Loucy (cell line): Measurements from ENCODE around the gene ARHGAP11A.
"Not testable (repeated sequence)": the region's sequence is repeated elsewhere in the genome, so short reads cannot be mapped to it uniquely, and the experiment has no call there.

ENCODE experiments used
- EZH2phosphoT487 ChIP-seq: fragments of 200-600 bp; IDR thresholded peaks from 2 replicates; pipeline ENCODE4 v1.6.1; 2018; ENCODE audit warnings: antibody characterized with exemption, mild to moderate bottlenecking, moderate library complexity, borderline replicate concordance
- TF ChIP-seq, protein P1 (sequence below): fragments of 200-600 bp; sonication (generic); conservative IDR thresholded peaks from 2 replicates; pipeline ENCODE4 v1.5.1; 2014; ENCODE audit warnings: mild to moderate bottlenecking, antibody characterized with exemption, low read length

DNA sequence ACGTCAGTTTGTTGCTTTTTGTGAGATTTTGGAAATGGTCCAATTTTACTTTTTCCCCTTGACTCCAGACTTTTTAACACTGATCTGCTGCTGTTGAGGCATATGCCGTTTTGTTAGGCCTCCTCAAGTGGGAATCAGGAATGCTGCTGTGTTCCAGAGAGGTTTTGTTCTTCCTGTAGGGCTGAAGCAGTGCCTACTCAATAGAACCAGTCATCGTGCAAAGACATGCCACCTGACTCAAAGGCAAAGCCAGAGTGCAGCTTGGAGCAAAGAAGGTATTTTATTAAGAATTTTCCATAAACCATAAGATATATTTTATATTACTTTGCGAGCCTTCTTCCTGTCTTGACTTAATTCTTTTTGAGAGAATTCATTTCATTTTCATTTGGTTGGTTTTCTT is 29.5 kb upstream of the ARHGAP11A start:
- TF ChIP-seq, protein P1, sequence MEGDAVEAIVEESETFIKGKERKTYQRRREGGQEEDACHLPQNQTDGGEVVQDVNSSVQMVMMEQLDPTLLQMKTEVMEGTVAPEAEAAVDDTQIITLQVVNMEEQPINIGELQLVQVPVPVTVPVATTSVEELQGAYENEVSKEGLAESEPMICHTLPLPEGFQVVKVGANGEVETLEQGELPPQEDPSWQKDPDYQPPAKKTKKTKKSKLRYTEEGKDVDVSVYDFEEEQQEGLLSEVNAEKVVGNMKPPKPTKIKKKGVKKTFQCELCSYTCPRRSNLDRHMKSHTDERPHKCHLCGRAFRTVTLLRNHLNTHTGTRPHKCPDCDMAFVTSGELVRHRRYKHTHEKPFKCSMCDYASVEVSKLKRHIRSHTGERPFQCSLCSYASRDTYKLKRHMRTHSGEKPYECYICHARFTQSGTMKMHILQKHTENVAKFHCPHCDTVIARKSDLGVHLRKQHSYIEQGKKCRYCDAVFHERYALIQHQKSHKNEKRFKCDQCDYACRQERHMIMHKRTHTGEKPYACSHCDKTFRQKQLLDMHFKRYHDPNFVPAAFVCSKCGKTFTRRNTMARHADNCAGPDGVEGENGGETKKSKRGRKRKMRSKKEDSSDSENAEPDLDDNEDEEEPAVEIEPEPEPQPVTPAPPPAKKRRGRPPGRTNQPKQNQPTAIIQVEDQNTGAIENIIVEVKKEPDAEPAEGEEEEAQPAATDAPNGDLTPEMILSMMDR = not testable (repeated sequence)
- TF ChIP-seq EZH2phosphoT487 = not testable (repeated sequence)
